Measurements from ENCODE around the gene MATR3.
A peak's percentile ranks its signal among the peaks of the same experiment; 100 is the strongest.
"Not testable (repeated sequence)": the region's sequence is repeated elsewhere in the genome, so short reads cannot be mapped to it uniquely, and the experiment has no call there.

Gene MATR3

GRCh38 chr5:139262742-139263445 lies 30.6 kb upstream of the MATR3 start:
- Histone ChIP-seq H3K36me3 (ENCODE audit: control insufficient read depth, low read depth, low read length) (no peaks in the 10 kb centered on the region), H3K9me3 (ENCODE audit: control insufficient read depth, low read depth, low read length) (no peaks in the 10 kb centered on the region), H3K27me3 (ENCODE audit: control insufficient read depth, insufficient read depth, low read length) (no peaks in the 10 kb centered on the region), H3K4me3 (ENCODE audit: low read length) (no peak overlapping the region), H3K27ac (ENCODE audit: low read length) (no peak overlapping the region), H3K4me1 (ENCODE audit: control insufficient read depth, low read depth, low read length) (peaks cover 4% of the 10 kb centered on the region), H3K9ac (ENCODE audit: low read length) (no peak overlapping the region)

DNA sequence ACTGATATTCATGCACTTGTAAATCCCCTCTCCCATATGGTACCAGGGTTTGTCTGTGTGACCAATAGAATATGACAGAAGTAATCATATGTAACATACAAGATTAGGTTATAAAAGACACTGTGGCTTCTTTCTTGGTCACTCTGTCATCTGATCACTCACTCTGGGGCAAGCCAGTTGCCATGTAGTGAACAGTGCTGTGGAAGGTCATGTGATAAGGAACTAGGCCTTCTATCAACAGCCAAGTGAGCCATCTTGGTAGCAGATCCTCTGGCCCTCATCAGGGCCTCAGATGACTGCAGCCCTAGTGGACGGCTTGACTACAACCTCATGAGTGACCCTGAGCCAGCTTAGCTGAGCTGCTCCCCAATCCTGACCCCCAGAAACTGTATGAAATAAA lies 30.0 kb upstream of the MATR3 start:
- H3K27me3 ChIP-seq (ENCODE audit: control insufficient read depth, insufficient read depth, low read length) = no peaks in the 10 kb centered on the region
- no peak overlapping the region for H3K9ac ChIP-seq (ENCODE audit: low read length)
- H3K4me3 ChIP-seq (ENCODE audit: low read length) = no peak overlapping the region
- H3K4me1 ChIP-seq (ENCODE audit: control insufficient read depth, low read depth, low read length) = peaks cover 4% of the 10 kb centered on the region
- no peaks in the 10 kb centered on the region for H3K9me3 ChIP-seq (ENCODE audit: control insufficient read depth, low read depth, low read length)
- no peaks in the 10 kb centered on the region for H3K36me3 ChIP-seq (ENCODE audit: control insufficient read depth, low read depth, low read length)
- H3K27ac ChIP-seq (ENCODE audit: low read length) = no peak overlapping the region

DNA sequence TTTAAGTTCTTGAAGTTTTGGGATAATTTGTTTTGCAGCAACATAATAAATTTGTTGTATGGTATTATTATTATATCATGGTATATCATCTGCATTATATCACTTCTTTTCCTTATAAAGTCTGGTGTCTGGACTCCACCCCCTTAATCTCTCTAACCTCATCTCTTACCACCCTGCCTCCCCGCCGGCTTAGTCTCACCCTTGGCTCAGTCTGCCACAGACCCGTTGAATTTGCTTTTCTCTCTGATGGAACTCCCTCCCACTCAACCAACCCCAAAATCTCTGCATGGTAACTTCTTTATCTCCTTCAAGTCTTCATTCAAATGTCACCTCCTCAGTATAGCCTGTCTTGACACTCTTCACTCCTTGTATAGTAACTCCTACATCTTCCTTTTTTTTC lies 29.6 kb upstream of the MATR3 start:
- Histone ChIP-seq H3K9ac (ENCODE audit: low read length) (no peak overlapping the region), H3K4me1 (ENCODE audit: control insufficient read depth, low read depth, low read length) (peaks cover 4% of the 10 kb centered on the region), H3K27me3 (ENCODE audit: control insufficient read depth, insufficient read depth, low read length) (no peaks in the 10 kb centered on the region), H3K36me3 (ENCODE audit: control insufficient read depth, low read depth, low read length) (no peaks in the 10 kb centered on the region), H3K9me3 (ENCODE audit: control insufficient read depth, low read depth, low read length) (no peaks in the 10 kb centered on the region), H3K27ac (ENCODE audit: low read length) (no peak overlapping the region), H3K4me3 (ENCODE audit: low read length) (no peak overlapping the region)

- Histone ChIP-seq H3K4me1 (ENCODE audit: control insufficient read depth, low read depth, low read length) (peaks cover 4% of the 10 kb centered on the region), H3K36me3 (ENCODE audit: control insufficient read depth, low read depth, low read length) (no peaks in the 10 kb centered on the region), H3K27ac (ENCODE audit: low read length) (no peak overlapping the region), H3K9me3 (ENCODE audit: control insufficient read depth, low read depth, low read length) (no peaks in the 10 kb centered on the region), H3K4me3 (ENCODE audit: low read length) (no peak overlapping the region), H3K27me3 (ENCODE audit: control insufficient read depth, insufficient read depth, low read length) (no peaks in the 10 kb centered on the region), H3K9ac (ENCODE audit: low read length) (no peak overlapping the region)
These were observed 28.5 kb upstream of the MATR3 start for GRCh38 chr5:139265001-139265400.

GRCh38 chr5:139266236-139266635 lies 27.3 kb upstream of the MATR3 start:
- H3K27ac ChIP-seq (ENCODE audit: low read length) = no peak overlapping the region
- no peaks in the 10 kb centered on the region for H3K9me3 ChIP-seq (ENCODE audit: control insufficient read depth, low read depth, low read length)
- H3K9ac ChIP-seq (ENCODE audit: low read length) = no peak overlapping the region
- H3K4me1 ChIP-seq (ENCODE audit: control insufficient read depth, low read depth, low read length) = peaks cover 4% of the 10 kb centered on the region
- H3K36me3 ChIP-seq (ENCODE audit: control insufficient read depth, low read depth, low read length) = no peaks in the 10 kb centered on the region
- no peak overlapping the region for H3K4me3 ChIP-seq (ENCODE audit: low read length)
- H3K27me3 ChIP-seq (ENCODE audit: control insufficient read depth, insufficient read depth, low read length) = no peaks in the 10 kb centered on the region

GRCh38 chr5:139267481-139267880 lies 26.1 kb upstream of the MATR3 start:
- H3K27me3 ChIP-seq (ENCODE audit: control insufficient read depth, insufficient read depth, low read length) = no peaks in the 10 kb centered on the region
- H3K36me3 ChIP-seq (ENCODE audit: control insufficient read depth, low read depth, low read length) = no peaks in the 10 kb centered on the region
- H3K4me3 ChIP-seq (ENCODE audit: low read length) = no peak overlapping the region
- H3K27ac ChIP-seq (ENCODE audit: low read length) = no peak overlapping the region
- peaks cover 6% of the 10 kb centered on the region for H3K4me1 ChIP-seq (ENCODE audit: control insufficient read depth, low read depth, low read length)
- no peaks in the 10 kb centered on the region for H3K9me3 ChIP-seq (ENCODE audit: control insufficient read depth, low read depth, low read length)
- H3K9ac ChIP-seq (ENCODE audit: low read length) = no peak overlapping the region

GRCh38 chr5:139268364-139269202 lies 25.0 kb upstream of the MATR3 start:
- no peaks in the 10 kb centered on the region for H3K27me3 ChIP-seq (ENCODE audit: control insufficient read depth, insufficient read depth, low read length)
- no peaks in the 10 kb centered on the region for H3K9me3 ChIP-seq (ENCODE audit: control insufficient read depth, low read depth, low read length)
- H3K4me1 ChIP-seq (ENCODE audit: control insufficient read depth, low read depth, low read length) = peaks cover 11% of the 10 kb centered on the region
- no peaks in the 10 kb centered on the region for H3K36me3 ChIP-seq (ENCODE audit: control insufficient read depth, low read depth, low read length)
- no peak overlapping the region for H3K9ac ChIP-seq (ENCODE audit: low read length)
- no peak overlapping the region for H3K4me3 ChIP-seq (ENCODE audit: low read length)
- no peak overlapping the region for H3K27ac ChIP-seq (ENCODE audit: low read length)

GRCh38 chr5:139270718-139271117 lies 22.8 kb upstream of the MATR3 start:
- H3K27ac ChIP-seq (ENCODE audit: low read length); H3K36me3 ChIP-seq (ENCODE audit: control insufficient read depth, low read depth, low read length); H3K9ac ChIP-seq (ENCODE audit: low read length); H3K27me3 ChIP-seq (ENCODE audit: control insufficient read depth, insufficient read depth, low read length); H3K9me3 ChIP-seq (ENCODE audit: control insufficient read depth, low read depth, low read length); H3K4me3 ChIP-seq (ENCODE audit: low read length): not testable (repeated sequence)
- H3K4me1 ChIP-seq (ENCODE audit: control insufficient read depth, low read depth, low read length) = peaks cover 15% of the 10 kb centered on the region

GRCh38 chr5:139271201-139272027 lies 22.1 kb upstream of the MATR3 start:
- no peaks in the 10 kb centered on the region for H3K9me3 ChIP-seq (ENCODE audit: control insufficient read depth, low read depth, low read length)
- peaks cover 21% of the 10 kb centered on the region for H3K4me1 ChIP-seq (ENCODE audit: control insufficient read depth, low read depth, low read length)
- H3K4me3 ChIP-seq (ENCODE audit: low read length) = no peak overlapping the region
- no peak overlapping the region for H3K9ac ChIP-seq (ENCODE audit: low read length)
- peaks cover 13% of the 10 kb centered on the region for H3K36me3 ChIP-seq (ENCODE audit: control insufficient read depth, low read depth, low read length)
- no peaks in the 10 kb centered on the region for H3K27me3 ChIP-seq (ENCODE audit: control insufficient read depth, insufficient read depth, low read length)
- H3K27ac ChIP-seq (ENCODE audit: low read length) = no peak overlapping the region

GRCh38 chr5:139272471-139273321 lies 20.8 kb upstream of the MATR3 start:
- Histone ChIP-seq H3K36me3 (ENCODE audit: control insufficient read depth, low read depth, low read length) (peaks cover 26% of the 10 kb centered on the region), H3K4me3 (ENCODE audit: low read length) (peak overlapping the region; percentile 99), H3K27ac (ENCODE audit: low read length) (no peak overlapping the region), H3K27me3 (ENCODE audit: control insufficient read depth, insufficient read depth, low read length) (no peaks in the 10 kb centered on the region), H3K4me1 (ENCODE audit: control insufficient read depth, low read depth, low read length) (peaks cover 32% of the 10 kb centered on the region), H3K9me3 (ENCODE audit: control insufficient read depth, low read depth, low read length) (no peaks in the 10 kb centered on the region), H3K9ac (ENCODE audit: low read length) (no peak overlapping the region)

DNA sequence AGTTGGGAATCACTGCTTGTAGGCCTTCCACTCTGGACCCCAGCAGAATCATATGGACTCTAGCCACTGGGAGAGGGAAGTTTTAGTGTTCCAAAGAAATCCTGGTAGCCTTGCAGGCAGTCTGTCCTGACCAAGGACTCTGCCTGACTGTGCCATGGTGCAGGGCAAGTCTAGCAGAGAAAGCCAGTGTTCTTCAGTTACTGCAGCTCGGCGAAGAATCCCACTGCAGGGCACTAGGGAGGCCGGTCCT lies 20.3 kb upstream of the MATR3 start:
- H3K4me3 ChIP-seq (ENCODE audit: low read length) = peak overlapping the region; percentile 99
- no peak overlapping the region for H3K27ac ChIP-seq (ENCODE audit: low read length)
- peaks cover 32% of the 10 kb centered on the region for H3K36me3 ChIP-seq (ENCODE audit: control insufficient read depth, low read depth, low read length)
- H3K27me3 ChIP-seq (ENCODE audit: control insufficient read depth, insufficient read depth, low read length) = no peaks in the 10 kb centered on the region
- H3K9ac ChIP-seq (ENCODE audit: low read length) = no peak overlapping the region
- H3K9me3 ChIP-seq (ENCODE audit: control insufficient read depth, low read depth, low read length) = no peaks in the 10 kb centered on the region
- H3K4me1 ChIP-seq (ENCODE audit: control insufficient read depth, low read depth, low read length) = peaks cover 35% of the 10 kb centered on the region
